SU-DHL-6 (cell line): Measurements from ENCODE around the gene EIF2AK3.

ENCODE experiments used
- CTCF ChIP-seq: fragments of 200-600 bp; sonication (generic); IDR thresholded peaks from one replicate; pipeline ENCODE4 v1.5.1; 2017; ENCODE audit warnings: antibody characterized with exemption, mild to moderate bottlenecking, low read length, moderate library complexity; ENCODE audit not compliant: insufficient read depth, poor library complexity, severe bottlenecking
- EZH2phosphoT487 ChIP-seq: fragments of 200-600 bp; sonication (generic), shearing (Covaris generic); conservative IDR thresholded peaks from 2 replicates; pipeline ENCODE4 v1.6.1; 2018; ENCODE audit warnings: mild to moderate bottlenecking, antibody characterized with exemption, low read length, moderate library complexity, mixed read lengths

- TF ChIP-seq CTCF (no peak), EZH2phosphoT487 (no peak)
Measured at GRCh38 chr2:88613921-88614320, 13.3 kb downstream of the EIF2AK3 start.
